ENCODE measurements around the gene ARPC1B. TPM values are rescaled to one million over a fixed set of nuclear protein-coding genes. Genes with fewer than 3 reads are reported as not detected.

Gene ARPC1B
- total and polyA plus RNA-seq, 2 of the 8 experiments (the other 6 are each of a cell fraction or from before 2014, with no cell fraction given), result 64.5 to 115 TPM

- no peak for TF ChIP-seq SRF (IDR thresholded peaks at IDR 0.05; ENCODE audit: low read depth, low read length)
- TF ChIP-seq CHD1 (IDR thresholded peaks at IDR 0.05; ENCODE audit: low read depth, low read length), result no peak
- no peak for TF ChIP-seq CTCF (IDR thresholded peaks at IDR 0.05; ENCODE audit: control extremely low read depth in 1 of 3, insufficient read depth in 1 of 3, low read depth in 1 of 3, low read length in 3 of 3)
- TF ChIP-seq BACH1 (IDR thresholded peaks at IDR 0.05; ENCODE audit: low read length), result no peak
- no peak for TF ChIP-seq NRF1 (IDR thresholded peaks at IDR 0.05; ENCODE audit: low read depth, low read length)
Measured at GRCh38 chr7:99392046-99392445, 17.5 kb downstream of the ARPC1B start (continued).

All from H1 (cell line).